ENCODE measurements around the gene PCDHGB1. TPM values are rescaled to one million over a fixed set of nuclear protein-coding genes. Genes with fewer than 3 reads are reported as not detected.

Gene PCDHGB1
- polyA plus RNA-seq, 1 donor from 2014 or later: 0.46 TPM

DNA sequence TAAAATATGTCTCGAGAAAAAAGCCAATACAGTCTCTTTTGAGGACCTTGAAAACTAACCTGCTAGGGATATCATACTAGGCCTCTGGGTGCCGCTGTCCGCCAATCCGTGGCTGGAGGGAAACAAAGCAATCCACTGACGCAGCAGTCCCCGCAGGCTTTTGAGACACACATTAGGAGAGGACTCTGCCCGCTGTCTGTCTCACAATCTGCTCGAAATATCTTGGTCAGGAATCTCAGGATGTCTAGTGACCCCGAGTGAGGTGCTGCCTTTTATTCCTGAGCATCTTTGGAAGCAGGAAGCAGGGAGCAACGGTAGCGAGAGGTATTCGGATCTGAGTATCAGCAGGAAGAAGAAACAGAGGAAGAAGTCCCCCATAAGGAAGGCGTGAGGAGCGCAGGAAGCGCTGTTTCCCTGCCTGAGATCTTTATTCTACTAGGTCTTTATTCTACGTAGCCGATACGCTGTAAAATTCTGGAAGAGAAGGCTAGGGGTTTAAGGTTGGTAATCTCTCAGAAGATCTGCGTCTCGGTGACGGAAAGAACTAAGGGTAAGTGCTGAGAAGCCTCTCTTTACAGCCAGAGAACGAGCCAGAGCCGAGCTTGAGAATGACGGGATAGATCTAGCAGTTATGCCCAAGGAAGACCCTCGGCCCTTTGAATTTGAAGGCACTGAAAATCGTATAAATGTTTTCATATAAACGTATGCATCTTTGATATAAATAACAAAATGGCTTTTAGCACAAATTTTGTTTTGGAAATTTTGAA is 23.6 kb upstream of the PCDHGB1 start:
- H3K36me3 ChIP-seq (ENCODE audit: insufficient read depth, low read length): no peaks in the 10 kb centered on the region
- no peak for TF ChIP-seq POLR2AphosphoS5 (IDR thresholded peaks at IDR 0.05)
- TF ChIP-seq RAD21 (conservative IDR thresholded peaks at IDR 0.05): no peak
- TF ChIP-seq EZH2 (IDR thresholded peaks at IDR 0.05; ENCODE audit: borderline replicate concordance, insufficient read depth, low read length, poor library complexity, severe bottlenecking): no peak
- TF ChIP-seq, protein P1, sequence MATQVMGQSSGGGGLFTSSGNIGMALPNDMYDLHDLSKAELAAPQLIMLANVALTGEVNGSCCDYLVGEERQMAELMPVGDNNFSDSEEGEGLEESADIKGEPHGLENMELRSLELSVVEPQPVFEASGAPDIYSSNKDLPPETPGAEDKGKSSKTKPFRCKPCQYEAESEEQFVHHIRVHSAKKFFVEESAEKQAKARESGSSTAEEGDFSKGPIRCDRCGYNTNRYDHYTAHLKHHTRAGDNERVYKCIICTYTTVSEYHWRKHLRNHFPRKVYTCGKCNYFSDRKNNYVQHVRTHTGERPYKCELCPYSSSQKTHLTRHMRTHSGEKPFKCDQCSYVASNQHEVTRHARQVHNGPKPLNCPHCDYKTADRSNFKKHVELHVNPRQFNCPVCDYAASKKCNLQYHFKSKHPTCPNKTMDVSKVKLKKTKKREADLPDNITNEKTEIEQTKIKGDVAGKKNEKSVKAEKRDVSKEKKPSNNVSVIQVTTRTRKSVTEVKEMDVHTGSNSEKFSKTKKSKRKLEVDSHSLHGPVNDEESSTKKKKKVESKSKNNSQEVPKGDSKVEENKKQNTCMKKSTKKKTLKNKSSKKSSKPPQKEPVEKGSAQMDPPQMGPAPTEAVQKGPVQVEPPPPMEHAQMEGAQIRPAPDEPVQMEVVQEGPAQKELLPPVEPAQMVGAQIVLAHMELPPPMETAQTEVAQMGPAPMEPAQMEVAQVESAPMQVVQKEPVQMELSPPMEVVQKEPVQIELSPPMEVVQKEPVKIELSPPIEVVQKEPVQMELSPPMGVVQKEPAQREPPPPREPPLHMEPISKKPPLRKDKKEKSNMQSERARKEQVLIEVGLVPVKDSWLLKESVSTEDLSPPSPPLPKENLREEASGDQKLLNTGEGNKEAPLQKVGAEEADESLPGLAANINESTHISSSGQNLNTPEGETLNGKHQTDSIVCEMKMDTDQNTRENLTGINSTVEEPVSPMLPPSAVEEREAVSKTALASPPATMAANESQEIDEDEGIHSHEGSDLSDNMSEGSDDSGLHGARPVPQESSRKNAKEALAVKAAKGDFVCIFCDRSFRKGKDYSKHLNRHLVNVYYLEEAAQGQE (IDR thresholded peaks at IDR 0.05; ENCODE audit: borderline replicate concordance): no peak
- no peak for TF ChIP-seq MXI1 (conservative IDR thresholded peaks at IDR 0.05; ENCODE audit: poor library complexity, severe bottlenecking)
- TF ChIP-seq SMC3 (conservative IDR thresholded peaks at IDR 0.05; ENCODE audit: poor library complexity): no peak
- TF ChIP-seq, protein P2, sequence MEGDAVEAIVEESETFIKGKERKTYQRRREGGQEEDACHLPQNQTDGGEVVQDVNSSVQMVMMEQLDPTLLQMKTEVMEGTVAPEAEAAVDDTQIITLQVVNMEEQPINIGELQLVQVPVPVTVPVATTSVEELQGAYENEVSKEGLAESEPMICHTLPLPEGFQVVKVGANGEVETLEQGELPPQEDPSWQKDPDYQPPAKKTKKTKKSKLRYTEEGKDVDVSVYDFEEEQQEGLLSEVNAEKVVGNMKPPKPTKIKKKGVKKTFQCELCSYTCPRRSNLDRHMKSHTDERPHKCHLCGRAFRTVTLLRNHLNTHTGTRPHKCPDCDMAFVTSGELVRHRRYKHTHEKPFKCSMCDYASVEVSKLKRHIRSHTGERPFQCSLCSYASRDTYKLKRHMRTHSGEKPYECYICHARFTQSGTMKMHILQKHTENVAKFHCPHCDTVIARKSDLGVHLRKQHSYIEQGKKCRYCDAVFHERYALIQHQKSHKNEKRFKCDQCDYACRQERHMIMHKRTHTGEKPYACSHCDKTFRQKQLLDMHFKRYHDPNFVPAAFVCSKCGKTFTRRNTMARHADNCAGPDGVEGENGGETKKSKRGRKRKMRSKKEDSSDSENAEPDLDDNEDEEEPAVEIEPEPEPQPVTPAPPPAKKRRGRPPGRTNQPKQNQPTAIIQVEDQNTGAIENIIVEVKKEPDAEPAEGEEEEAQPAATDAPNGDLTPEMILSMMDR (IDR thresholded peaks at IDR 0.05; ENCODE audit: poor library complexity, severe bottlenecking): no peak
- no peak for TF ChIP-seq TAF1 (IDR thresholded peaks at IDR 0.05; ENCODE audit: low read depth)
- no peak for TF ChIP-seq EP300 (conservative IDR thresholded peaks at IDR 0.05; ENCODE audit: poor library complexity, severe bottlenecking)
- no peaks in the 10 kb centered on the region for H4K20me1 ChIP-seq (ENCODE audit: insufficient read depth)
- H2AFZ ChIP-seq (ENCODE audit: low read depth, low read length): no peak overlapping the region
- no peak overlapping the region for H3K4me3 ChIP-seq (ENCODE audit: low read length)
- no peaks in the 10 kb centered on the region for H3K27me3 ChIP-seq (ENCODE audit: insufficient read depth, low read depth, low read length)
- no peaks in the 10 kb centered on the region for H3K79me2 ChIP-seq (replicated peaks; ENCODE audit: insufficient read depth, low read length)
- no peaks in the 10 kb centered on the region for H3K9me2 ChIP-seq (ENCODE audit: insufficient read depth, low read length)
- no peak overlapping the region for H3K4me2 ChIP-seq (ENCODE audit: low read length)
- H3F3A ChIP-seq (ENCODE audit: insufficient read depth, low read length, poor library complexity, severe bottlenecking): no peaks in the 10 kb centered on the region
- no peak overlapping the region for H3K9ac ChIP-seq (ENCODE audit: low read length)
- no peak overlapping the region for H3K27ac ChIP-seq (ENCODE audit: low read length)
- peaks cover 2% of the 10 kb centered on the region for H3K9me3 ChIP-seq (ENCODE audit: low read length)

DNA sequence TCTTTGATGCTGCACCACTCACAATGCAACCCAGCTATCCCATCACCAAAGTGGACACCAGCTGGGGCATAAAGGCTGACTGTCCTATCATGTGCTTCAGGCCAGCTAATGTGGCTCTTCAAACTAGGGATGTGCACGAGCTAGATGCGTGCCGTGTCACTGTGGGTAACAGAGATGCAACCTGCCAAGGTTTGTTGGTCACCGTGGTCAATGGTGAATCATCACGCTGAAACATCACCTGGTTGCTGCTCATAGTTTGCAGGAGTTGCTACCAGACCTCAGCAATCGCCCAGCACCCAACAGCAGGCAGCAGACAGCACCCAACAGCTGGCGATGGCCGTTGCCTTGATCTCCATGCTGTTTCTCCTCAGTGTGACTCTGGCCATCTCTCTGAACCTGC is 21.7 kb upstream of the PCDHGB1 start:
- Histone ChIP-seq H3K27ac (ENCODE audit: low read length) (no peak overlapping the region), H3K9me3 (ENCODE audit: low read length) (peaks cover 7% of the 10 kb centered on the region), H3K36me3 (ENCODE audit: insufficient read depth, low read length) (no peaks in the 10 kb centered on the region), H3K4me3 (ENCODE audit: low read length) (no peak overlapping the region), H3K4me2 (ENCODE audit: low read length) (no peak overlapping the region), H3K9me2 (ENCODE audit: insufficient read depth, low read length) (no peaks in the 10 kb centered on the region), H3K9ac (ENCODE audit: low read length) (no peak overlapping the region), H4K20me1 (ENCODE audit: insufficient read depth) (no peaks in the 10 kb centered on the region), H3K27me3 (ENCODE audit: insufficient read depth, low read depth, low read length) (no peaks in the 10 kb centered on the region), H3K79me2 (replicated peaks; ENCODE audit: insufficient read depth, low read length) (no peaks in the 10 kb centered on the region), H2AFZ (ENCODE audit: low read depth, low read length) (no peak overlapping the region), H3F3A (ENCODE audit: insufficient read depth, low read length, poor library complexity, severe bottlenecking) (no peaks in the 10 kb centered on the region)
- TF ChIP-seq TAF1 (IDR thresholded peaks at IDR 0.05; ENCODE audit: low read depth): no peak

Data from neural cell (in vitro differentiated cells).